HG03571 (cell line): ENCODE results near the gene ELOVL4.

Source experiments
- ATAC-seq: cut with Tn5 transposase; IDR thresholded peaks from one replicate; pipeline ENCODE4 v1.9.1; 2021; ENCODE audit not compliant: unreplicated experiment

Gene ELOVL4

DNA sequence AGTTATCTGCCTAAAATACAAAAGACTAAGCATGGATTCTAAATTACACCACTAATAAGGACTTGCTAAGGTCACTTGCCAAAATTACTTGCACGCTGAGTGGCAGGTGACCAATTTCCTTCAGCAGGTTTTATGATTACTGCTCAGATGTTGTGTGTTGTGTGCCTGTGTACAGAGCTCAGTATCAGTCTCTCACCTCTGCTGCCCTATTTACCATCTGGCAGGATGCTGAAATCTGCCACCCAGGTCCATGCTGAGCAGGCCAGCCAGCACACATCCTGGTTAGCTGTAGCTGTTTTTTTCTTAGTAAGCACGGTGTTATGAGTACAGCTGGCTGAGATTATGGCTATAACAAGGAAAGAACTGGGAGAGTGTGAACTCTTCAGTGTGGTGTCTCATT, 34.0 kb downstream of the ELOVL4 start:
- no peak for ATAC-seq

DNA sequence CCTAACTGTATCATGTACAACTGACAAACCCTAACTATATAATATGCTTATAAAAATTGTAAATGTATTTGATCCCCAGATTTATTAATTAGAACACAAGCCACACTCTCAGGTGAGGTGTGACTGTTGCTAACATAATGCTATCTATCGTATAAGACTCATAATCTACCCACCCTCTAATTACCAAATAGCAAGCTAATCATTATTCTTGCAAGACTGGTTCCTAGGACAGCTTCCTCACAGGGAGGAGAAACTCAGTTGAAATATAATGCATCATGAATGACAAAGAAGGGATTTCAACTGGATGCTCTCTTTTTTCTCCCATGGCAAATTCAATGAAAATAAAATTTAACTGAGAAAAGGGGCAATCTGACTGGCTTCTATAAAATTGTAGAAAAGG, 35.4 kb downstream of the ELOVL4 start:
- no peak for ATAC-seq

GRCh38 chr6:79909517-79909916, 37.8 kb downstream of the ELOVL4 start:
- ATAC-seq = no peak

DNA sequence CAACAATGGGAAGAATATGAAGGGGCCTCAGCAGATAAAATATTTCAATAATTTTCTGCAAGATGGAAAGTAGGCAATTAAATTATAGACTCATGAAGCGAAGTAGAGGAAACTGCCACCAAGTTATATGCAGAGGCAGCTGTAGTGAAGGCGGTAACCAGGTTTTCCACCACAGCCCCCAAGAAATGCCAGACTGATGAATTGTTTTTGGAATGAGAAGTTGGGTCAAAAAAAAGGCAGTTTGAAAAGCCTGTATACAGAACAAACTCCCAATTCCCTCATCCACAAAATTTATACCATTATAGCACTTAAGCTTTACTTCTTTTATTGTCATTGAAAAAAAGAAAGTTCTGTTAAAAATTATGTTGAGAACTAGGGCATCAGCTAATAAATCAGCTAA, 45.3 kb downstream of the ELOVL4 start:
- ATAC-seq = no peak

- no peak for ATAC-seq
Measured at GRCh38 chr6:79898076-79898475, 49.3 kb downstream of the ELOVL4 start.

DNA sequence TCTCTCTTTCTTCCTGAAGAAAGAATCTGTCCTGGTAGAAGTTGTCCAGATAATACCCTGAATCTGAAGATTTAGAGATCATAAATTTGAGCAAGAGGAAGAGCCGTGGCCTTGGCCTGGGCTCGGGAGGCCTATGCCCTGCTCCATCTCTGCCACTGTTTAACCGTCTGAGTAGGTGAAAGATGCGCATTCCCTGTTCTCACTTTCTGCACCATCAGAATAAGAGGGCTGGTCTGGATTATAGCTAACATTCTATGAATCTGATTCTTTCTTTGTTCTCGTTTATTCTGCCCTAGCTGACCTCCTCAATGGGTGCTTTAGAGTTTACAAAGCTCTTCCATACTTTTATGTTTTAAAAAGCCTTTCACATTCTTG, 51.3 kb downstream of the ELOVL4 start:
- ATAC-seq = no peak

DNA sequence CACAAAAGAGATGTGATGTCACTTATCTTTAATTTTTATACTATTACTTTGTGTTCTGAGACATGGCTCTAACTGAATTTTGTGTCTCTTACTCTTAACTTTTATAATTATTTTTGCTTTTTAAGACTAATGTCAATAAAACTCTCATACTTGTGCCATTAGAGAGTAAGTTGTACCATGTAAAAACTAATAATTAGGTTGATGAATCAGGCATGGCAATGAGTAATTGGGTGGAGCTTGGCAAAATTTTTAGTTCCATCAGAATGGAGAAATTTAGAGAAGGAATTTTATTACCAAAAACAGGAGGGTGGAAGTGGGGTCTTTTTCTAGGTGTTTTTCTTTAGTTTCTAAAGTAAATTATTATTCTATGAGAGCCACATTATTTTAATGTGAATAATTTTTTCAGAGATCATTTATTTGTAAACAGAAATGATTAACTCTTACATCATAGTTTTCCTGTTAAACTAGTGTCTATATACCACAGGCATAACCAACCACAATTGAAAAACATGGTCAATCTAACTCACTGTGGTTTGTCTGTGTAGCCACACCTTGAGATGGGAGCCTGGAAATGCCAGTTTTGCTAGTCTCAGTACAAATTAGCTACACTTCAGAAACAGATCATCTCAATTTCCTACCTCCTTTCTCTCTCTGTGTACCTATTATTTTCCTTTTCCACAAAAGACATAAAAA, 51.8 kb downstream of the ELOVL4 start:
- ATAC-seq = no peak

DNA sequence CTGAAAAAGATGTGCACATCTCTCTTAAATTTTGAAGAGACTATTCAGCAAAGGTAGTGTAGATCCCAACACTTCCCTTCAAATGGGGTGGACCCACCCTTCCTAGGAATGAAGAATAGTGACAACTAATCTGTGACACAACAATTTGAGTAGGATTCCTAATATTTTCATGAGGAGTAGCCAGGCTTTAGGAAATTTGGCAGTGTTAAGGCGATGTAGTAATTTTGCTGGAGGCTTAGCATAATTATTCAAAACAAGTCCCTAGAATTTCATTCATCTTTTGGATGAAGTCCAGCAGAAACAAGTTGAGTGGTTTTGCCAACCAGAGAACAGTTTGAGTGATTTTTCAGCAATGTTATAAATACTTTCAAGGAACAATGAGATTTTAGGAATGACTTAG, 52.4 kb downstream of the ELOVL4 start:
- ATAC-seq = no peak

DNA sequence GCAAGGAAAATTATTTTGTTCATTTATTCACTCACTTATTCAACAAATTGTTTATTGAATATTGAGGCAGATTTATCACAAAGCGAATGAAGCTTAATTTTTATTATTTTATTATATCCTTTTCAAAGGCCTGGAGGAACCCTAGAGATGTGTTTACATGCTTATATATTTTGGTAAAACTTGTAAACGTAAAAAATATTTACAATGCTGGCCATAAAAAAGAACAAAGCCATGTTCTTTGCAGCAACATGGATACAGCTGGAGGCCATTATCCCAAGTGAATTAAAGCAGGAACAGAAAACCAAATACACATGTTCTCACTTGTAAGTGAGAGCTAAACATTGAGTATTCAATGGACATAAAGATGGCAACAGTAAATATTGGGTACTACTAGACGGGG, 58.8 kb downstream of the ELOVL4 start:
- ATAC-seq = no peak

DNA sequence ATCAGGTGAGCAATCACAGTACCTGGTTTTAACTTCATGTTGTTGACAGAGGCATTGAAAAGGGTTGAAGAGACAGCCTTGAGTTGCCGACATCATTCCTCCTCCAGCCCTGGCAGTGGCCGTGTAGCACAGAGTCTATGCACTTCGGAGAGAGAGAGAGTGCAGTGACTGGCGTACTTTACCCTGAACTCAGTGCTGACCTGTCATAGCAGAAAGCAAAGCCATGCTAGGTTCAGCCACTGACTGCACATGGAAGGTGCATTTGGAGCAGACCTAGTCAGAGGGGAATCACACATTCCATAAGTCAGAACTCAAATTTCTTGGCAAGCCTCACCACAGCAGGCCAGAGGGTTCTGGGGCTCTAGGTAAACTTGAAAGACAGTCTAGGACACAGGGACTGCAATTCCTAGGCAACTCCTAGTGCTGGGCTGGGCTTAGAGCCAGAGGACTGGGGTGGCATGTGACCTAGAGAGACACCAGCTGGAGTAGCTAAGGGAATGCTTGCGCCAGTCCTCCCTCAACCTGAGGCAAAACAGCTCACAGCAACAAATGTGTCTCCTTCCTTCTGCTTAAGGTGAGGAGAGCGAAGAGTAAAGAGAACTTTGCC, 69.1 kb downstream of the ELOVL4 start:
- ATAC-seq = no peak

GRCh38 chr6:79874531-79875134, 72.7 kb downstream of the ELOVL4 start:
- ATAC-seq = no peak

- ATAC-seq = no peak
Measured at GRCh38 chr6:79872986-79873385, 74.4 kb downstream of the ELOVL4 start.

DNA sequence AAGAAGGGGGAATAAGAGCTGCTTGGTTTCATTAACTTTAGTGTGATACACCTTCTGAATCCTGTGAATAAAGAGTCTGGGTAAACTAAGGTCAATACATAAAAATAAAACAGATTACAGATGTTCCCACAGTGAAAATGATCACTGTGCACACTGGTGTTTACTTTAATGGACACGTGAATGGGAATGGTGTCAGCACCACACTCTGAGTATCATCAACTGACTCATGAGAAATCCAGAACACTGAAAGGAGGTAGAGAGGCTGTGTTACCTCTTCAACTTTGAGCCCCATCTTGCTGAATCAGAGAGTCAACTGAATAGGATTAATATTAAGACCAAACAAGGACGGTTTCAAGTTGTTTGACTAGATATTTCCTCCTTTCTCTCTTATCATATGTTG, 75.0 kb downstream of the ELOVL4 start:
- no peak for ATAC-seq

- ATAC-seq = peak; percentile 100
Measured at GRCh38 chr6:79869600-79870084, 77.7 kb downstream of the ELOVL4 start.

DNA sequence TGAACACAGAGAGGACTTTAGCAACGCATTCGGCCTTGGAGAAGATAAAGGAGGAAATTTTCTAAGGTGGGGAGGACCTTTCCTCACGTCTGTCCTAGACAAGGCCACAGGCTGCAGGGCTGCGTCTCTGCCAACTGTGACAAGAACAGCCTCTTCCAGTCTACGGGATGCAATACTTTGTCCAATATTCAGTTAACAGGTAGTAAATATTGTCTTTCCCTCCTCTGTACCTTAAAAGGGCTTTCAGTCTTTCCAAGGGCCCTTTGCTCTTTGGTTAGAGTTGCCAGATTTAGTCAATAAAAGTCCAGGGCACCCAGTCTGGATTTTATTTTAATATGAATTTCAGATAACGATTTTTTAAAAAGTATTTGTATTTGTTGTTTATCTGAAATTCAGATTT, 78.2 kb downstream of the ELOVL4 start:
- no peak for ATAC-seq

DNA sequence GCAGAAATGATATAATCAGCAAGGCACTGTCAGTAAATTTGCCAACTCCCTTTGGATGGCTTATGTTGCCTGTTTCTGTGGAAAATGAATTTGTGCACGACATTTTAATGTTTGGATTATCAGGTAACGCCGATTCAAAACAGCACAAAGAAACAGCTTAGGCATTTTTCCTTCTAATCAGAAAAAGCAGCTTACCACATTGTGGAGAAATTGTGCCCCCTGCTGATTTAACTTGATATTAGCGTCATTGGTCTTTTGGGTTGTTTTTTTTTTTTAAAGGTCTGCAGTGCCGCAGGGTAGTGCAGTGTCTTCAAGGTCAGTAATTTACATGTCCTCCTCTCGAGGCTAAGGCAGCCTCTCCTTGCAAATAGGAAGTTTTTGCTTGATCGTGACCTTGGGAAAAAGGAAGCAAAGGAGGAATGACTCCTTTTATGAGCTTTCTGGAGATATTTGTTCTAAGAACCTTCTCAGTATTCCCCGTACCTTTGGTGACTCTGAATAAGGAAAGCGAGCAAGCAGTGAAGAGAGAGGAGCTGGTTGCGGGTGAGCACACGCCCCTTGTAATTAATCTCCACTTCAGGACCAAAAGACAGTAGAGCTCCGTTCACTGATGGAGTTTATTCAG, 79.1 kb downstream of the ELOVL4 start:
- no peak for ATAC-seq
